ENCODE data around the gene CD28. TPM values are rescaled to one million over a fixed set of nuclear protein-coding genes. Genes with fewer than 3 reads are reported as not detected.

Gene CD28
- total RNA-seq, 1 experiment from 2014 or later: not detected

- BruUV-seq (replicated peaks): no TSS peak
- no peaks in the 10 kb centered on the region for H3K9me3 Mint-ChIP-seq (ENCODE audit: unreplicated experiment)
- peaks cover 16% of the 10 kb centered on the region for H3K4me1 Mint-ChIP-seq (ENCODE audit: insufficient read depth, unreplicated experiment)
- ChIA-PET POLR2A (interaction anchor here (0.6 to 0.9 kb wide), 3 partner anchors 20 to 264 kb away, joined by 3 read pairs; no protein-coding TSS in a partner anchor), CTCF (interaction anchor here (0.6 to 1.2 kb wide), 2 partner anchors 135 to 302 kb away, joined by 3 read pairs; no protein-coding TSS in a partner anchor)
- H3K27ac Mint-ChIP-seq (ENCODE audit: low read depth, unreplicated experiment): no peak overlapping the region
- H3K36me3 Mint-ChIP-seq (ENCODE audit: insufficient read depth, unreplicated experiment): no peaks in the 10 kb centered on the region
- DNase-seq (ENCODE audit: unreplicated experiment): no peak
- intact Hi-C loops (cut with micrococcal nuclease): no loop called here
- no peak for TF ChIP-seq CTCF (IDR thresholded peaks at IDR 0.05; ENCODE audit: unreplicated experiment)
- H3K27me3 Mint-ChIP-seq (ENCODE audit: insufficient read depth, unreplicated experiment): no peaks in the 10 kb centered on the region
- H3K4me3 Mint-ChIP-seq (ENCODE audit: unreplicated experiment): no peak overlapping the region
Measured at GRCh38 chr2:203786549-203787351, 80.3 kb downstream of the CD28 start.

- no peaks in the 10 kb centered on the region for H3K36me3 Mint-ChIP-seq (ENCODE audit: insufficient read depth, unreplicated experiment)
- DNase-seq (ENCODE audit: unreplicated experiment): no peak
Measured at GRCh38 chr2:203787979-203788378, 81.5 kb downstream of the CD28 start.

More at GRCh38 chr2:203787979-203788378, 81.5 kb downstream of the CD28 start:
- ChIA-PET CTCF (no interaction called here), POLR2A (interaction anchor here (0.9 kb wide), 1 partner anchor 266 kb away, joined by 3 read pairs; no protein-coding TSS in a partner anchor)
- no peaks in the 10 kb centered on the region for H3K27me3 Mint-ChIP-seq (ENCODE audit: insufficient read depth, unreplicated experiment)
- BruUV-seq (replicated peaks): no TSS peak
- H3K27ac Mint-ChIP-seq (ENCODE audit: low read depth, unreplicated experiment): no peak overlapping the region
- H3K4me3 Mint-ChIP-seq (ENCODE audit: unreplicated experiment): no peak overlapping the region
- H3K9me3 Mint-ChIP-seq (ENCODE audit: unreplicated experiment): no peaks in the 10 kb centered on the region
- intact Hi-C loops (cut with micrococcal nuclease): no loop called here
- H3K4me1 Mint-ChIP-seq (ENCODE audit: insufficient read depth, unreplicated experiment): peaks cover 7% of the 10 kb centered on the region
- no peak for TF ChIP-seq CTCF (IDR thresholded peaks at IDR 0.05; ENCODE audit: unreplicated experiment)

Other genes with a start within 250 kb of the CD28 start
- 78.0 and 79.8 TPM in 2 replicates for gene RAPH1, start 171.3 kb upstream of the CD28 start, total RNA-seq (2022)
- gene CTLA4, start 161.1 kb downstream of the CD28 start, total RNA-seq (2022): not detected in 2 replicates
- not detected in 2 replicates for gene ICOS, start 230.1 kb downstream of the CD28 start, total RNA-seq (2022)